Measurements from ENCODE around the gene EGFL8.

- TF ChIP-seq POLR2A (IDR thresholded peaks at IDR 0.05): no peak
- TF ChIP-seq CTCF (IDR thresholded peaks at IDR 0.05 in 4 of 5, conservative IDR thresholded peaks at IDR 0.05 in 1 of 5): no peak
Measured at GRCh38 chr6:32189069-32189741, 24.8 kb downstream of the EGFL8 start.
